ENCODE measurements around the gene APEH. TPM values are rescaled to one million over a fixed set of nuclear protein-coding genes. Genes with fewer than 3 reads are reported as not detected.

Gene APEH
- polyA plus RNA-seq, 3 donors, result 66.1 to 105 (median 92.6) TPM

- Histone ChIP-seq H3K9me3 (replicated peaks in 1 of 2; ENCODE audit: control insufficient read depth in 1 of 2, insufficient read depth in 1 of 2, low read length in 2 of 2) (no peaks in the 10 kb centered on the region), H3K4me3 (replicated peaks in 1 of 3; ENCODE audit: low read depth in 2 of 3, low read length in 3 of 3) (no peak overlapping the region), H3K27ac (ENCODE audit: low read depth in 1 of 2, low read length in 2 of 2) (no peak overlapping the region), H3K36me3 (replicated peaks in 1 of 2; ENCODE audit: control insufficient read depth in 1 of 2, insufficient read depth in 2 of 2, low read length in 2 of 2) (no peaks in the 10 kb centered on the region), H3K79me2 (ENCODE audit: insufficient read depth, low read length) (no peaks in the 10 kb centered on the region), H3K27me3 (ENCODE audit: control insufficient read depth in 2 of 2, insufficient read depth in 2 of 2, low read length in 2 of 2) (peaks cover 0 to 2% of the 10 kb centered on the region in 2 donors), H4K20me1 (ENCODE audit: insufficient read depth, low read length) (no peaks in the 10 kb centered on the region), H3K4me1 (ENCODE audit: control insufficient read depth in 1 of 2, insufficient read depth in 2 of 2, low read length in 2 of 2) (peaks cover 0 to 5% of the 10 kb centered on the region in 2 donors), H2AFZ (ENCODE audit: insufficient read depth, low read depth, low read length, poor library complexity, severe bottlenecking) (no peak overlapping the region), H3K4me2 (replicated peaks; ENCODE audit: extremely low read depth, low read length, poor library complexity, severe bottlenecking) (no peak overlapping the region), H3K9ac (ENCODE audit: insufficient read depth, low read length, poor library complexity, severe bottlenecking) (no peak overlapping the region)
- Mint-ChIP-seq H3K36me3 (no peaks in the 10 kb centered on the region), H3K4me1 (peaks cover 4% of the 10 kb centered on the region), H3K4me3 (no peak overlapping the region), H3K27ac (no peak overlapping the region), H3K27me3 (ENCODE audit: low read depth in 3 of 3) (peaks cover 2 to 6% (median 5%) of the 10 kb centered on the region in 3 donors), H3K9me3 (no peaks in the 10 kb centered on the region)
- intact Hi-C loops (cut with micrococcal nuclease), result no loop called here
- TF ChIP-seq CTCF (IDR thresholded peaks at IDR 0.05), result no peak
- no peak for DNase-seq
- WGBS (ENCODE audit: insufficient coverage), result 94% methylated on average over 17 of the region's 17 CpGs
These were observed 19.9 kb upstream of the APEH start for GRCh38 chr3:49654176-49654825.

GRCh38 chr3:49654955-49655556, 19.1 kb upstream of the APEH start:
- no peaks in the 10 kb centered on the region for H3K36me3 ChIP-seq (replicated peaks in 1 of 2; ENCODE audit: control insufficient read depth in 1 of 2, insufficient read depth in 2 of 2, low read length in 2 of 2)
- H3K9ac ChIP-seq (ENCODE audit: insufficient read depth, low read length, poor library complexity, severe bottlenecking), result no peak overlapping the region
- no peak overlapping the region for H3K4me3 ChIP-seq (replicated peaks in 1 of 3; ENCODE audit: low read depth in 2 of 3, low read length in 3 of 3)
- no peaks in the 10 kb centered on the region for H4K20me1 ChIP-seq (ENCODE audit: insufficient read depth, low read length)
- intact Hi-C loops (cut with micrococcal nuclease), result no loop called here
- Mint-ChIP-seq H3K4me3 (no peak overlapping the region), H3K27me3 (ENCODE audit: low read depth in 3 of 3) (peaks cover 2 to 6% (median 6%) of the 10 kb centered on the region in 3 donors), H3K9me3 (no peaks in the 10 kb centered on the region), H3K4me1 (peaks cover 4% of the 10 kb centered on the region), H3K27ac (peak overlapping the region in 1 of 7 donors; percentile 54), H3K36me3 (no peaks in the 10 kb centered on the region)
- H3K9me3 ChIP-seq (replicated peaks in 1 of 2; ENCODE audit: control insufficient read depth in 1 of 2, insufficient read depth in 1 of 2, low read length in 2 of 2), result no peaks in the 10 kb centered on the region
- no peak for TF ChIP-seq CTCF (IDR thresholded peaks at IDR 0.05)
- H3K4me2 ChIP-seq (replicated peaks; ENCODE audit: extremely low read depth, low read length, poor library complexity, severe bottlenecking), result no peak overlapping the region
- H3K79me2 ChIP-seq (ENCODE audit: insufficient read depth, low read length), result no peaks in the 10 kb centered on the region
- DNase-seq, result no peak
- H3K27me3 ChIP-seq (ENCODE audit: control insufficient read depth in 2 of 2, insufficient read depth in 2 of 2, low read length in 2 of 2), result peaks cover 0 to 2% of the 10 kb centered on the region in 2 donors
- H3K4me1 ChIP-seq (ENCODE audit: control insufficient read depth in 1 of 2, insufficient read depth in 2 of 2, low read length in 2 of 2), result peaks cover 0 to 5% of the 10 kb centered on the region in 2 donors
- 50% methylated on average over 10 of the region's 10 CpGs for WGBS (ENCODE audit: insufficient coverage)
- H2AFZ ChIP-seq (ENCODE audit: insufficient read depth, low read depth, low read length, poor library complexity, severe bottlenecking), result no peak overlapping the region
- H3K27ac ChIP-seq (ENCODE audit: low read depth in 1 of 2, low read length in 2 of 2), result no peak overlapping the region

Measured in CD14-positive monocyte (primary cell).